GM18505 (cell line): ENCODE data around the gene TMA16.
"Not testable (repeated sequence)": the region's sequence is repeated elsewhere in the genome, so short reads cannot be mapped to it uniquely, and the experiment has no call there.

ENCODE experiments used
- ATAC-seq: cut with Tn5 transposase; IDR thresholded peaks from one replicate; pipeline ENCODE4 v1.9.1; 2021; ENCODE audit not compliant: unreplicated experiment
- POLR2A ChIP-seq: IDR thresholded peaks from 4 replicates; pipeline ENCODE4 v1.6.1; 2011; ENCODE audit warnings: borderline replicate concordance; ENCODE audit not compliant: insufficient read depth, insufficient read length; ENCODE audit errors: extremely low read depth

The TMA16 gene

DNA sequence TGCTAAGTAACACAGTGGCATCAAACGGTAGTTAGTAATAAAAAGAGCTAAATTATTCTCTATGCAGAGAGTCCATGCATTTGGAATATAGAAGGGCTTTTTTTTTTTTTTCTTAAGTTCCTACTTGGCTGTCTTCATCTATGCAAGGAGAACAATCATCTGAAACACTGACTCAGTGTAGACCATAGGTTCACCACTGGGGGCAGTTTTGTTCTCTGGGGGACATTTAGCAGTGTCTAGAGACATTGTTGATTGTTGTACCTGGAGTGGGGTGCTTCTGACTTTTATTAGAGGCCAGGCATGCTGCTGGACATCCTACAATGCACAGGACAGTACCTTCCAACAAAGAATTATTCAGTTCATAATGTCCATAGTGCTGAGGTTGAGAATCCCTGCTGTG, 41.2 kb downstream of the TMA16 start:
- no peak for TF ChIP-seq POLR2A
- no peak for ATAC-seq

DNA sequence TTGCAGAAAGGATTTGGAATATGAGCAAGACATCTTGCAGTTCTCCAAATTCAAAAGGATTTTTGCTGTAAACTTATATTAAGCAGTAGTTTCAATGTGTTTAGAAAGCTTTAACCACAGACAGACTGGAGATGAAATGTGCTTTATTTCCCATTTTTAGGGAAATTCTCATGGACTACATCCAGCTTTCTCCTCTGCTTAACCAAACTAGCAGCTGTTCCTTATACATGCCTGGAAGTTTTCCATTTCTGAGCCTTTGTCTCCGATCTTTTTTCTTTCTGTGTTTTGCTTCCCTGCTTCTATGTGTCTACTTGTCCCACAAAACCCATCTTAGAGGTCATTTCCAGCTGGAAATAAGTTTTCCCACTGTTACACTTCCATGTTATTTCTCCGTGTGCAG, 41.6 kb downstream of the TMA16 start:
- ATAC-seq: no peak
- no peak for TF ChIP-seq POLR2A

DNA sequence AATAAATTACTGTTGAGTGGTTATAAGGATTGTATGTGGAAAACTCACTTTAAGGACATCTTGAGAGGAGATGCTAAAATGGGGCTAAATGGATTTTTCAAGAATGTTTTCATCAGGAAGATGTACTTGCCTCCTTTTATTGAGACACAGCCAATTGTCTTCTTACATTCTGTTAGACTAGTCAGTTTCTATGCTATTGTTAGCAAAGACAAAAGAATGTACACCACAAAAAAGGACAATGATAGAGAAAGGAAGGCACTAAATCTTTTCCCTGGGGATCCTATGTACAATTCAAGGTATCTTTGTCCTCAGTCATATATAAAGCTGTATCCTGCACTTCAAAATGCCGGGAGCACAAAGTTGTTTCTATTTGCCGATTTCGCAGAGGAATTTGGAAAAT, 42.6 kb downstream of the TMA16 start:
- ATAC-seq: no peak
- TF ChIP-seq POLR2A: no peak

DNA sequence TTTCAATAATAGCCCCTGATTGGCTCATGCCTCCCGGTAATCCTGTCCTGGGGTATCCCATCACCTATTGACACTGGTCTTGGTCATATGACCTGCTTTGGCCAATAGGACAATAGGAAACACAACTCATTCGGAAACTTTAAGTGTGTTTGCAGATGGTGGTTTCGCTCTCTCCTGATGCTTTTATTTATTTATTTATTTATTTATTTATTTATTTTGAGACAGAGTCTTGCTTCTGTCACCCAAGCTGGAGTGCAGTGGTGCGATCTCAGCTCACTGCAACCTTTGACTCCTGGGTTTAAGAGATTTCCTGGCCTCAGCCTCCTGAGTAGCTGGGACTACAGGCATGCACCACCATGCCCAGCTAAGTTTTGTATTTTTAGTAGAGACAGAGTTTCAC, 44.3 kb downstream of the TMA16 start:
- not testable (repeated sequence) for ATAC-seq

DNA sequence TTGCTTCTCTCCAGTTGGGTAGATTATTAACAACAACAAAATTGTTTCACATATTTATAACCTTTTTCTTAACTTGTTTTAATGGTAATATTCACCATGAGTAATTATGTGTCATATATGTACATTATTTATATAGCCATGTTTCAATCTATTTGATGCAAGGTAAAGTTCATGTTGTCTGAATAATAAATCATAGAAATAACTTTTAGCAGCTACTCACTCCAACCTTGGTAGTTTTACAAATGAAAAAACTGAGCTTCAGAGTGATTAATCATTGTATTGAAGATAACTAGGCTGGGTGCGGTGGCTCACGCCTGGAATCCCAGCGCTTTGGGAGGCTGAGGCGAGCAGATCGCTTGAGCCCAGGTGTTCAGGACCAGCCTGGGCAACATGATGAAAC, 46.0 kb downstream of the TMA16 start:
- no peak for ATAC-seq
- TF ChIP-seq POLR2A: no peak

GRCh38 chr4:163540977-163541376, 46.5 kb downstream of the TMA16 start:
- no peak for TF ChIP-seq POLR2A
- no peak for ATAC-seq

- no peak for TF ChIP-seq POLR2A
- ATAC-seq: no peak
Measured at GRCh38 chr4:163542275-163542674, 47.8 kb downstream of the TMA16 start.

DNA sequence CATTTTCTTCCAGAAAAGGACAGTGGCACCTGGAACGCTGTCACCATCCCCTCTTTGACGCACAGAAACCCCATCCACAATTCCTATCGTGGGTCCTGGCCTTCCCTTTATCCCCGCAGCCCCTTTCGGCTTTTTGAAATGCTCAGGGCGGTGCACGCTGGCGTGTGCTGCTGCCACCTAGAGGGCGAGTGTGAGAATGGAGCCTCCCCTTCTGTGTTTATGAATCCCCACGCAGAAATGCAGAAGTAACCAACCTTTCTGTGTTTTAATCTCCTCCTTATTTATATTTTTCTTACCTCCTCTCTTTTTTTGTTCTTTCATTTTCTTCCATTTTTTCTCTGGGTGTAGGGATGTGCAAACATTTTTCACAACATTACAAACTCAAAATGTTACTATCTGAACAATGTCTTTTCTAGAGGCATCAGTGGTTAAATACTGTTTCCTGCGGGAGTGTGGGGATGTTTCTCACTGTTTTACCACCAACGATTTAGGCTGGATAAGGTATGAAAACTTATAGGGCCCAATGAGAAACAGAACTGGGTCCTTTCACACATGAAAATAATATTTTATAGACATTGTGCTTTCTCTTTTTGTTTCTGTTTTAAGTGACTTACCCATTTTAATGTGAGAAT, 50.0 kb downstream of the TMA16 start:
- ATAC-seq: peak; percentile 86
- no peak for TF ChIP-seq POLR2A

GRCh38 chr4:163548481-163549243, 54.2 kb downstream of the TMA16 start:
- TF ChIP-seq POLR2A: no peak
- no peak for ATAC-seq

- no peak for ATAC-seq
- no peak for TF ChIP-seq POLR2A
Measured at GRCh38 chr4:163550869-163551267, 56.4 kb downstream of the TMA16 start.

DNA sequence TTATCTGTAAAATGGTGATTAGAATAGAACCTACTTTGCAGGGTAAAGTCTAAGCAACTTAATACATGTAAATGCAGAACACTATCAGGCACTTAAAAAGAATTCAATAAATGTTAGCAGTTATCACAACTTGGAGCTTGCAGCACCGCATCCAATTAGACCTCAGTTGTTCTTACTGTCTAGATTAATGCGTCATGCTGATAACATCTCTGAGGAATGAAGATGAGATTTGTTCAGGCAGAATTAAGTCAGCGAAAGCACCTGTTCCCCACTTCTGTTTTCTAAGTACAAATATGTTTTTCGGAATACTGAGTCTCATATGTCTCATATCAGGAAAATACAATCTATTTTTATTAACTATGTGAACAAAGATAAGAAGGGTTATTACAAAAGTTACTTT, 58.7 kb downstream of the TMA16 start:
- ATAC-seq: no peak
- TF ChIP-seq POLR2A: no peak

DNA sequence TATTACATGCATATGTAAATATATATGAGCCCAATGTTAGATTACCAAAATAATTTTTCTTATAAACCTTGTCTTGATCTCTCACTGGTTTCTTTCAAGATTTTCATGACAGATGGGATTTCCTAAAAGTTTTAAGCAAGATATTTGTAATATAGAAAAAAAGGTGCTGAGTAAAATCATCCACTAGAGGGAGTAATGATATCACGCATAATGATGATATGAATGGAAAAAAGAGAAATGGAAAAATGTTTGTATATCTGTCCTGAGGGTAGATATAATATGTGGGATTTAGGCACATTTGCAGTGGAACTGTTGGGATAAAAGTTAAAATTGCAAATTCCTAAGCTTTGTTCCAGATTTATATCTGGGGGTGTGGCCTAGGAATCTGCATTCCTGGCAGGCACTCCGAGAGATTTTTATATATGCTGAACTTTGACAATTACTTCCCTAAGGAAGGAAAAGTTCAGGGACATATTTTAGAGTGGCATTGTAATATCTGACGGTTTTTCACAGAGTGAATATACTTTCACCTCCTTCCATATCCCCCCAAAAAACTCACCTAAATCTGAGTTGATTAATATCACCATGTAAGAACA, 60.5 kb downstream of the TMA16 start:
- no peak for ATAC-seq
- TF ChIP-seq POLR2A: no peak

GRCh38 chr4:163556177-163556576, 61.7 kb downstream of the TMA16 start:
- peak; percentile 38 for ATAC-seq
- TF ChIP-seq POLR2A: no peak
